HG03175 (cell line): ENCODE results near the gene LSM4.

Experiments
- ATAC-seq: cut with Tn5 transposase; IDR thresholded peaks from one replicate; pipeline ENCODE4 v1.9.1; 2021; ENCODE audit warnings: mild to moderate bottlenecking, moderate library complexity; ENCODE audit not compliant: unreplicated experiment

LSM4 gene

GRCh38 chr19:18311502-18312091 lies 11.3 kb downstream of the LSM4 start:
- no peak for ATAC-seq

GRCh38 chr19:18310966-18311365 lies 11.9 kb downstream of the LSM4 start:
- ATAC-seq = no peak

DNA sequence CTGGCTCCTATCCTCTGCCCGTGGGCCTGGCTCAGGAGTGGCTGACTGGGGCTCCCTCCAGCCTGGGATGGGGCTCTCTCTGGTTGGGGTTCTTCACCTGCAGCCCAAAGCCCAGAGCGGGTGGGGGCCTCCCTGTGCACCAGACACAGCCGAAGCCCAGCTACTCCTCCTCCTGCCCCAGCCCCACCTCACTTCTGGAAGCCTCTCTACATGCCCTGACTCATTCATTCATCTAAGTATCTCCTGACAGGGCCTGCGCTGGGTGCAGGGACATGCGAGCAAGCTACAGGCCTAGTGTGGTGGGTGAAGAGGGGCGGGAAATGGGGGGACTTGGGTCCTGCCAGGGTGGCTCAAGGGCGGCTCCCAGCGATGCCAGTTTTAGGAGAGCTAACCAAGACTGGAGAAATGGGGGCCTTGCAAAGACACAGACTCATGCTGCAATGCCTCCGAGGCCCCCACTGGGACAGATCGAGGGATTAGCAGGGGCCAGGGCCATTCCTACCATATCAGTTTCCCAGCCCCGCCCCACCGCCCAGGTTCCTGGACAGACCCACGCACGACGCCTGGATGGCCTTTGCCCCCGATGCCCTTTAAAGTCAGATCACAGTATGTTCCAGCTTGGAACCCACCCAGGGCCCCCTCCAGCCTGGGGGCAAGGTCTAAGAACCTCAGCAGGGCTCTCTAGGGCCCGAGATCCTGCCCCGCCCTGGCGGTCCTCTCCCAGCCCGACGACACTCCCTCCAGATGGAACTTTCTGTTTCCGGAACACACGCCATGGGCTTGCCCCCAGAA lies 12.6 kb downstream of the LSM4 start:
- ATAC-seq = no peak

DNA sequence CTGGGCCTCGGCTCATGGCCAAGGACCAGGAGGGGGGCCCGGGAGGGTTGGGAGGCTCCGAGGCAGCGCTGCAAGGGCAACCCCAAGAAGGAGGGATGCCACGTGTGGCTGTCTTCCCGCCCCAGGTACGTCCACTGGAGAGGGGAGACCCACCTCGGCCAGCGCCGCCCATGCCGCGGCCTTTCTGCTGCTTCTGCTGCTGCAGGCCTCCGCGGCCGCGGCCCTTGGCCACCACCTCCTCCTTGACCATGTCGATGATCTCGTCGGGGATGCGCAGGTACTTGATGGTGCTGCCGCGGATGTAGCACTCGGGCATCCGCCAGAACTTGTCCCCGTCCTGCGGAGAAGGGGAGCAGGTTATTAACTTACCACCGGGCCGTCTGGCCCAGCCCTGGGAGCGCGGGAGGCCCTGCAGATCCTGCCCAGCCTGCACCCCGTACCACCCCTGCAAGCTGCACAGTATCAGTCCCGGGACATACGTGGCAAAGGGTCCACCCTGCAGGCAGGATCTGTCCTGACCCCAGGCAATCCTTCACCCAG lies 13.3 kb downstream of the LSM4 start:
- no peak for ATAC-seq

- no peak for ATAC-seq
Observed at GRCh38 chr19:18308948-18309325, 13.9 kb downstream of the LSM4 start.

GRCh38 chr19:18308051-18308947 lies 14.6 kb downstream of the LSM4 start:
- ATAC-seq = no peak

GRCh38 chr19:18307271-18307681 lies 15.6 kb downstream of the LSM4 start:
- ATAC-seq = no peak

- no peak for ATAC-seq
Observed at GRCh38 chr19:18306888-18307260, 16.0 kb downstream of the LSM4 start.

GRCh38 chr19:18306209-18306887 lies 16.5 kb downstream of the LSM4 start:
- no peak for ATAC-seq

DNA sequence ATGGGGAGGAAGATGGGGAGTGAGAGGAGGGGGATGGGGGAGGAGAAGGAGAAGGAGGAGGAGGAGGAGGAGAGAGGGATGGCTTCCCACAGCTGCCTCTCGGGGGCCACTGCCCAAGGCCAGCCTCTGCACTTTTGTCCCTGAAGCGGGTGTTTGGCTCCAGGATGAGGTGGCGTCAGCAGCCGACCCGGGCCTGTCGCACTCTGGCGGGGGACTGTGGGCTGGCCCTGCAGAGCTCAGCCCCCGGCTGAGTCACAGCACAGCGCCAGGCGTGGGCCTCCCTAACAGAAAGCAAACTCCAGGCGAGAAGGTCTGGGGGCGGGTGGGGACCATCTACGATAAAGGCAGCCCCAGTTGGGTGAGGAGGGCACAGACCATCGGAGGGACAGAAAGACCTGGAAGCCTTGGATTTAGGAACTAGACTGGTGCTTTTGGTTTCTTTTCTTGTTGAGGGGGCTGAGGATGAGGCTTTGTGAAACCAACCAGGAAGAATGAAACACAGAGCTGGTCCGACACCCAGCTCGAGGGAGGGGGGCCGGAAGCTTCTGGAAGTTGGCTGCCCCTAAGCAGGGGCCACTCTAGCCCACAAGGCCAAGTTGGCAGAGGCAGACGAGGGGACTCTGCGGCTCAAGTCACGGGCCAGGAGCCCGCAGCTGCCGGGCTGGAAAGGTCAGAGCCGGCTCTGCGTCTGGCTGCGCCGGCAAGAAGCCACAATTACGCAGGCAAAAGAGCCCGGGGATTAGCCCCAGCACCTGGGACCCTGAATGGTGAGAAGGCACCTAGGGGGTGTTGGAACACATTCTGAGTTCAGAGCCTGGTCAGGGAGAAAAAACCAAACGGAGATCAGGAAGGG lies 18.2 kb downstream of the LSM4 start:
- ATAC-seq = no peak

DNA sequence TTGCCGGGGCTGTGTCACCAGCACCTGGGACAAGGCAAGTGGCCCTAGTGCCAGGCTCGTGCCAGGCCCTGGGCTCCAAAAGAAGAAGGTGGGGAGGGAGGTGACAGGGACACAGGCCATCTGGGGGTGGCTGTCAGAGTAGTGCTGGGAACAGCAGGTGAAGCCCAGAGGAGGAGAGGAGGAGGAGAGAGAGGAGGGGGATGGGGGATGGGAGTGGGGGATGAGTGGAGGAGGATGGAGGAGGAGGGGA lies 18.7 kb downstream of the LSM4 start:
- ATAC-seq = no peak

DNA sequence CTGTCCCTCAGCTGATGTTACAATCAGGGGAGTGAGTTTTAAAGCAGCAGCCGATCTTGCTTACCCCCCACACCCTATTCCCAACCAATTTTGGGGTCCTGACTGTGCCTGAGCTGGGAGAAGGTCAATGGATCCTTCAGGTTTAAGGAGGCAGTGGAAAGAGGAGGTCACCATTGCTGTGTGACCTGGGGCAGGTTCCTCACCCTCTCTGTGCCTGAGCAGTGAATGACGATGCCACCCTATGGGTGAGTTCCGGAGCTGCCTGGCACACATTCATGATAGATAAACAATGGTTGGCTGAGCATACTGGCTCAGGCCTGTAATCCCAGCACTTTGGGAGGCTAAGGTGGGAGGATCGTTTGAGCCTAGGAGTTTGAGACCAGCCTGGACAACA lies 21.2 kb downstream of the LSM4 start:
- ATAC-seq = no peak

DNA sequence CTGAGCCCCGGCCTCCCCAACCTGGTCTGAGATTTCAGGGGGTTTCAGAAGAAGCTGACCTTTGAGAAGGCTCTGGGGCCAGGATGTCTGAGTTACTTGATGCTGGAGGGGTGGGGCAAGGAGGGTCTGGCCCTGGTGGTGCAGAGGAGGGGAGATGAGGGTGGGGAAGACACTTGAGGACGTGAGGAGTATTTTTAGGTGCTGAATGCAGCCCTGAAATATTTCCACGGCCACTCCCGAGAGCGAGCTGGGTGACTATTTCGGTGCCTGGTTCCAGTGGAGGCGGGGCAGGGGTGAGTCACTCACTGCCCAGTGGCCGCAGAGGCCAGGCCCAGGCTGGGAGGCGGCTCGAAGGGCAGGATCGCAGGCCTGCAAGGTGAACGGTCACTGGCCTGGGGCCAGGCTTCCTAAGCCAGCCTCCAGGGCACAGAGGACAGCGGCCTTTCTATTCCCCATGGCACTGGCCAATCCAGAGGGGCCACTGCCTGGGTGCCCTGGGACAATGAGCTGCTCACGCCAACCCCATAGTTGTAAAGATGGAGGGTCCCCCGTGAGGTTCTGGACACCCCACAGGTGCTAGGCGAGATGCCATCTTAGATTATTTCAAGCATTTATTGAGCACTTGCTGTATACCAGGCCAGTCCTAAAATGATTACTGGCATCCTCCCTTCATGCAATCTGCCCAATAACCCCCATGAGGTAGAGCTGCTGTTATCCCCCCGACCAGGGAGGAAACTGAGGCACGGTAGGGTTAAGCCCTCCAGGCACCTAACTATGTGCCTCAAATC lies 21.8 kb downstream of the LSM4 start:
- no peak for ATAC-seq

GRCh38 chr19:18299654-18300053 lies 23.2 kb downstream of the LSM4 start:
- ATAC-seq = no peak

- no peak for ATAC-seq
Observed at GRCh38 chr19:18298601-18299000, 24.3 kb downstream of the LSM4 start.

DNA sequence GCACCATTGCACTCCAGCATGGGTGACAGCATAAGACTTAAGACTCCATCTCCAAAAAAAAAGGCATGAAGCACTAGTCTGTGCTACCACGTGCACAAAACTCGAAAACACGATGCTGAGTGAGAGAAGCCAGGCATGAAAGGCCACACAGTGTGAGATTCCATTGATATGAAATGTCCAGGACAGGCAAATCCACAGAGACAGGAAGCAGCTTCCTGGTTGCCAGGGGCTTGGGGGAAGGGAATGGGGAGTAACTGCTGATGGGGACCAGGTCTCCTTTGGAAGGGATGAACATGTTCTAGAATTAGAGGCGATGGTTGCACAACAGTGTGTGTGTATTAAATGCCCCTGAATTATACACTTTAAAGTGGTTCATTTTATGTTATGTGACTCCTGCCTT lies 25.6 kb downstream of the LSM4 start:
- ATAC-seq = no peak

DNA sequence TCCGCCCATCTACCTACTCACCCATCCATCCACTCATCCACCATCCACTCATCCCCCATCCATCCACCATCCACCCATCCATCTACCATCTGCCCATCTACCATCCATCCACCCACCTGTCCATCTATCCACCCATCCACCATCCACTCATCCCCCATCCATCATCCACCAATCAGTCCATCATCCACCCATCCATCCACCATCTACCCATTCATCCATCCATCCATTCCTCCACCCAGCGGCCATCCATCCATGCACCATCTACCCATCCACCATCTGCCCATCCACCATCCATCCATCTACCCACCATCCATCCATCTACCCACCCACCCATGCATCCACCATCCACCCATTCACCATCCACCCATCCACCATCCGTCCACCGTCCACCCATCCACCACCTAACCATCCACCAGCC lies 27.8 kb downstream of the LSM4 start:
- no peak for ATAC-seq

DNA sequence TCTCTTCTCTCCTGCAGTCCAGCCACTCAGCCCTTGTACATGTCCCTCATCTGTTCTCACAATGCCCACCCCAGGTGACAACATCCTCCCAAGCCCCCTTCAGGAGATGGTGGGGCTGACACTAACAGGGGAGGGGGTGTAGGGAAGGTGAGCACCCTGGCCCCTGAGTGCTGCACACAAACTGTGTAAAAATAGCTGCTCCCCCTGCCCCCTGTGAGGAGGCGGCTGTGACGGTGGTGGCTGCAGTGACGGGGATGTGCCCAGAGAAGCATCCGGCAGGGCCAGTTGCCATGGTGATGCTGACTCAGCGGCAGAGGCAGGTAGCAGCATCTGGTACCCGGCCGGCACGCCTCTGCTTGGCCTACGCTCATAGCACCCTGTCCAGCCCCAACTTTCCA lies 28.4 kb downstream of the LSM4 start:
- ATAC-seq = no peak

DNA sequence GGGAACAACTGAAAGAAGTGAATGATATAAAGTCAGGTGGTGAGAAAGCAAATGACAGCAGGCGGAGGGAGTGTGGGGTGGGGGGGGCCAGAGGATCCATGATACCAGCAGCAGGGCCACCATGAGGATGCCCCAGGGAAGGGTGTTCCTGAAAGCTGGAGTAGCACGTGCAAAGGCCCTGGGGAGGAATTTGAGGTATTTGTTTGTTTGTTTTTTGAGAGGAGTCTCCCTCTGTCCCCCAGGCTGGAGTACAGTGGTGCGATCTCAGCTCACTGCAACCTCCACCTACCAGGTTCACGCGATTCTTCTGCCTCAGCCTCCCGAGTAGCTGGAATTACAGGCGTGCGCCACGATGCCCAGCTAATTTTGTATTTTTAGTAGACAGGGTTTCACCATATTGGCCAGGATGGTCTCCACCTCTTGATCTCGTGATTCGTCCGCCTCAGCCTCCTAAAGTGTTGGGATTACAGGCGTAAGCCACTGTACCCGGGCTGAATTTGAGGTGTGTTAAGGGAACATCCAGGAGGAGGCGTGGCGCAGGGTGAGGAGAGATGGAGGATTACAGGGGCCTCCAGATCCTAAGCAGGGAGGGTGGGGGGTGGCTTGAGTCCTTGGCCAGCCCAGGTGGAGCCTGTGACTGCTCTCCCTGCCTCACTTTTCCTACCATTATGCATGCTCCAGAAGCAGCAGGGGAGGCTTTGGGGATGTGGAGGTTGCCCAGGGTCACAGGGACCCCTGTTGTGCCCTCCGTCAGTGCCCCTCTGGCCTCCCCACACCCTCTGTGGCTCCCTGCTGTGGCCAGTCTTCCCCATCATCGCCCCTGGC lies 29.0 kb downstream of the LSM4 start:
- ATAC-seq = no peak
